C4-2B (cell line): ENCODE results near the gene GGCX.

Source experiments
- CTCF ChIP-seq: fragments of 450-650 bp; conservative IDR thresholded peaks from 2 replicates; pipeline ENCODE4 v1.5.1; 2017; ENCODE audit warnings: mild to moderate bottlenecking
- ZFX ChIP-seq: fragments of 450-650 bp; IDR thresholded peaks from 2 replicates; pipeline ENCODE4 v1.6.1; 2017

- TF ChIP-seq CTCF (no peak), ZFX (no peak)
Measured at GRCh38 chr2:85589181-85589580, 27.9 kb upstream of the GGCX start.
